H1 (cell line): Measurements from ENCODE around the gene MLPH. TPM values are rescaled to one million over a fixed set of nuclear protein-coding genes. Genes with fewer than 3 reads are reported as not detected.

Experiments
- CTCF ChIA-PET: fragments of 300-600 bp; sonication (Branson Sonifier 250); formaldehyde crosslinking; loops from one replicate; lab custom pipeline; 2021; ENCODE audit not compliant: partially characterized antibody; lab: Charles Lee
- POLR2A ChIA-PET: fragments of 300-600 bp; sonication (Branson Sonifier 250); formaldehyde crosslinking; loops from one replicate; lab custom pipeline; 2021; ENCODE audit warnings: inconsistent platforms; ENCODE audit not compliant: partially characterized antibody; lab: Charles Lee
- DNase-seq, 2 experiments: peaks; one replicate each; pipeline versions ENCODE4 v3.0.0 to v3.0.0-alpha.2; 2010 to 2022; ENCODE audit warnings: low spot score in 2 of 2, low read depth in 1 of 2, mixed read lengths in 1 of 2
- FAIRE-seq: peaks from 2 replicates; lab custom pipeline; 2011; peaks lifted over from hg19 to GRCh38; lab: Jason Lieb, UNC
- H2AFZ ChIP-seq: 2 replicates; pipeline ENCODE4 v1.8.1; 2012; ENCODE audit warnings: low read length, inconsistent platforms
- H2AK5ac ChIP-seq: 2 replicates; pipeline ENCODE4 v1.6.1; 2013; ENCODE audit warnings: low read depth, low read length
- H2BK120ac ChIP-seq: replicated peaks from 2 replicates; pipeline ENCODE3; 2013; ENCODE audit warnings: low read depth, low read length, inconsistent platforms
- H2BK12ac ChIP-seq: 2 replicates; pipeline ENCODE4 v1.6.1; 2013; ENCODE audit warnings: low read depth, low read length
- H2BK15ac ChIP-seq: 2 replicates; pipeline ENCODE4 v1.6.1; 2013; ENCODE audit warnings: low read length
- H2BK20ac ChIP-seq: 2 replicates; pipeline ENCODE4 v1.6.1; 2013; ENCODE audit warnings: low read length
- H2BK5ac ChIP-seq: 2 replicates; pipeline ENCODE4 v1.6.1; 2013; ENCODE audit warnings: low read depth, low read length
- H3K14ac ChIP-seq: 2 replicates; pipeline ENCODE4 v1.6.1; 2013; ENCODE audit warnings: inconsistent platforms; ENCODE audit not compliant: insufficient read length
- H3K18ac ChIP-seq: 2 replicates; pipeline ENCODE4 v1.6.1; 2013; ENCODE audit warnings: low read length; ENCODE audit errors: extremely low read depth
- H3K23ac ChIP-seq: 2 replicates; pipeline ENCODE4 v1.6.1; 2013; ENCODE audit warnings: inconsistent platforms; ENCODE audit not compliant: insufficient read length
- H3K23me2 ChIP-seq: 2 replicates; pipeline ENCODE4 v1.6.1; 2013; ENCODE audit warnings: low read depth, low read length
- H3K27ac ChIP-seq: 2 replicates; pipeline ENCODE4 v1.6.1; 2011; ENCODE audit warnings: low read depth, low read length, inconsistent platforms
- H3K27me3 ChIP-seq, 4 experiments: replicated peaks in 1 of 4; 1 replicate in 1 of 4; 2 replicates in 3 of 4; pipeline versions ENCODE4 v1.6.1 to v1.8.1; 2011 to 2013; ENCODE audit warnings: low read length in 3 of 4, mild to moderate bottlenecking in 3 of 4, inconsistent platforms in 2 of 4, mixed read lengths in 2 of 4, moderate library complexity in 1 of 4; ENCODE audit not compliant: control insufficient read depth in 3 of 4, insufficient read depth in 3 of 4; ENCODE audit errors: extremely low read depth in 1 of 4
- H3K36me3 ChIP-seq, 4 experiments: 2 replicates each; pipeline versions ENCODE4 v1.6.1 to v1.8.1; 2011 to 2013; ENCODE audit warnings: mild to moderate bottlenecking in 4 of 4, low read length in 3 of 4, moderate library complexity in 2 of 4, control low read depth in 1 of 4, inconsistent platforms in 1 of 4; ENCODE audit not compliant: insufficient read depth in 4 of 4, control insufficient read depth in 2 of 4
- H3K4ac ChIP-seq: replicated peaks from 2 replicates; pipeline ENCODE3; 2013; ENCODE audit warnings: low read length, low read depth, mixed read lengths, inconsistent platforms; ENCODE audit not compliant: insufficient read length
- H3K4me1 ChIP-seq, 4 experiments: replicated peaks in 1 of 4; 1 replicate in 1 of 4; 2 replicates in 3 of 4; pipeline versions ENCODE4 v1.6.1 to v1.8.1; 2011 to 2013; ENCODE audit warnings: low read length in 3 of 4, inconsistent platforms in 2 of 4, mixed read lengths in 1 of 4; ENCODE audit not compliant: insufficient read depth in 4 of 4, control insufficient read depth in 3 of 4
- H3K4me2 ChIP-seq, 2 experiments: 2 replicates each; pipeline versions ENCODE4 v1.6.1 to v1.8.1; 2011 to 2013; ENCODE audit warnings: low read depth in 2 of 2, low read length in 2 of 2, control low read depth in 1 of 2, inconsistent platforms in 1 of 2, mild to moderate bottlenecking in 1 of 2; ENCODE audit not compliant: insufficient read depth in 1 of 2
- H3K4me3 ChIP-seq, 4 experiments: fragments of 200-600, 300-600 bp in 1 of 4; sonication (generic), shearing (Covaris generic), sonication (Bioruptor Twin) in 1 of 4; 2 replicates each; pipeline versions ENCODE4 v1.5.1 to v1.8.1; 2011 to 2016; ENCODE audit warnings: low read length in 4 of 4, low read depth in 3 of 4, control low read depth in 2 of 4, inconsistent platforms in 2 of 4, mild to moderate bottlenecking in 2 of 4, mixed read lengths in 1 of 4, moderate library complexity in 1 of 4; ENCODE audit not compliant: insufficient read depth in 2 of 4; ENCODE audit errors: extremely low read depth in 1 of 4
- H3K56ac ChIP-seq: replicated peaks from 2 replicates; pipeline ENCODE3; 2013; ENCODE audit warnings: low read depth, mild to moderate bottlenecking, mixed read lengths, low read length, inconsistent platforms; ENCODE audit not compliant: insufficient read length
- H3K79me1 ChIP-seq: 2 replicates; pipeline ENCODE4 v1.6.1; 2013; ENCODE audit warnings: low read depth, low read length, control low read depth
- H3K79me2 ChIP-seq, 2 experiments: 2 replicates each; pipeline versions ENCODE4 v1.6.1 to v1.8.1; 2012 to 2013; ENCODE audit warnings: low read length in 2 of 2, mild to moderate bottlenecking in 2 of 2, inconsistent platforms in 1 of 2; ENCODE audit not compliant: insufficient read depth in 2 of 2, control insufficient read depth in 1 of 2
- H3K9ac ChIP-seq, 4 experiments: replicated peaks in 1 of 4; 1 replicate in 1 of 4; 2 replicates in 3 of 4; pipeline versions ENCODE4 v1.6.1 to v1.8.1; 2011 to 2013; ENCODE audit warnings: low read depth in 3 of 4, low read length in 3 of 4, control low read depth in 2 of 4, mild to moderate bottlenecking in 2 of 4, moderate library complexity in 2 of 4, inconsistent platforms in 1 of 4; ENCODE audit errors: extremely low read depth in 1 of 4
- H3K9me3 ChIP-seq, 2 experiments: 2 replicates each; pipeline versions ENCODE4 v1.6.1 to v1.8.1; 2012 to 2013; ENCODE audit warnings: mild to moderate bottlenecking in 2 of 2, moderate library complexity in 2 of 2, control low read depth in 1 of 2, inconsistent platforms in 1 of 2, low read depth in 1 of 2, low read length in 1 of 2, mixed read lengths in 1 of 2; ENCODE audit not compliant: insufficient read depth in 2 of 2
- H4K20me1 ChIP-seq, 2 experiments: replicated peaks in 1 of 2; 2 replicates each; pipeline versions ENCODE3 to v1.8.1; 2011 to 2013; ENCODE audit warnings: inconsistent platforms in 2 of 2, low read length in 2 of 2, mild to moderate bottlenecking in 1 of 2; ENCODE audit not compliant: insufficient read depth in 2 of 2, control insufficient read depth in 1 of 2
- H4K5ac ChIP-seq: 2 replicates; pipeline ENCODE4 v1.6.1; 2013; ENCODE audit warnings: low read length, low read depth, mixed read lengths, inconsistent platforms; ENCODE audit not compliant: insufficient read length
- H4K8ac ChIP-seq: 2 replicates; pipeline ENCODE4 v1.8.0; 2013; ENCODE audit warnings: mild to moderate bottlenecking, moderate library complexity, low read length, inconsistent platforms; ENCODE audit not compliant: insufficient read depth; ENCODE audit errors: extremely low read depth
- H4K91ac ChIP-seq: replicated peaks from 2 replicates; pipeline ENCODE3; 2013; ENCODE audit warnings: low read length, mixed read lengths, inconsistent platforms; ENCODE audit not compliant: insufficient read length
- EZH2 ChIP-seq: fragments of 200-600 bp; sonication (generic); IDR thresholded peaks from 2 replicates; pipeline ENCODE4 v1.7.1; 2012; ENCODE audit warnings: low read depth, mild to moderate bottlenecking, moderate library complexity, low read length, inconsistent platforms; ENCODE audit not compliant: severe bottlenecking
- MAFK ChIP-seq: IDR thresholded peaks from 2 replicates; pipeline ENCODE4 v1.6.1; 2012; ENCODE audit warnings: low read depth, mild to moderate bottlenecking, improper control_type of control experiment, low read length
- RNF2 ChIP-seq: fragments of 200-900, 300-1000 bp; sonication (generic); IDR thresholded peaks from 2 replicates; pipeline ENCODE4 v1.7.1; 2016; ENCODE audit warnings: borderline replicate concordance, low read depth, mild to moderate bottlenecking, antibody characterized with exemption, low read length; ENCODE audit not compliant: poor library complexity, severe bottlenecking; ENCODE audit errors: missing control alignments
- SUZ12 ChIP-seq: fragments of 200-600 bp; sonication (generic); IDR thresholded peaks from 2 replicates; pipeline ENCODE4 v1.6.1; 2012; ENCODE audit warnings: mild to moderate bottlenecking, inconsistent platforms, low read length, moderate library complexity, mixed read lengths
- WGBS, 2 experiments: shearing (Covaris generic) in 1 of 2; methylation state at CpG; one replicate each; pipeline versions ENCODE4 v1.1.6 to v1.1.7; 2013 to 2015; ENCODE audit warnings: low lambda C conversion rate in 2 of 2, mixed read lengths in 2 of 2, inconsistent platforms in 1 of 2, low coverage in 1 of 2, missing lambda C conversion rate in 1 of 2; ENCODE audit not compliant: insufficient replicate concordance in 2 of 2, insufficient coverage in 1 of 2, insufficient read length in 1 of 2; ENCODE audit errors: extremely low coverage in 1 of 2, missing lambda C conversion rate in 1 of 2; 5-methylcytosine and 5-hydroxymethylcytosine counted together
- polyA plus RNA-seq, 7 experiments: library from polyadenylated mRNA; depleted of rRNA in 3 of 7; stranded (reverse) in 5 of 7; unstranded in 2 of 7; fragments of >200 nt in 5 of 7; fragments of 200-250 nt in 2 of 7; gene quantifications; 1 replicate in 5 of 7; 2 replicates in 1 of 7; 4 replicates in 1 of 7; pipeline versions ENCODE4 v1.2.1 to v1.2.3, GENCODE V29; 2011 to 2013; ENCODE audit warnings: missing spikeins in 2 of 7, mixed read lengths in 2 of 7
- total RNA-seq: library from RNA; stranded (reverse); fragmentation: NEBNext Ultra II Directional; extraction: Animal tissue kit (Norgen Biotek cat#: 25700); gene quantifications from 2 replicates; pipeline ENCODE4 v1.2.1, GENCODE V29; 2021
- TF ChIP-seq, protein P1 (sequence below): IDR thresholded peaks from 2 replicates; pipeline ENCODE4 v1.6.1; 2012; ENCODE audit warnings: inconsistent platforms

MLPH gene
- total and polyA plus RNA-seq, 2 of the 8 experiments (the other 6 are each of a cell fraction or from before 2014, with no cell fraction given): 12.7 to 17.0 TPM

GRCh38 chr2:237497009-237497837, 10.2 kb downstream of the MLPH start:
- Histone ChIP-seq H3K14ac (no peak overlapping the region), H2BK15ac (no peak overlapping the region), H3K79me2 (no peaks in the 10 kb centered on the region), H3K4me3 (no peak overlapping the region), H3K18ac (no peak overlapping the region), H3K9me3 (no peaks in the 10 kb centered on the region), H3K36me3 (peaks cover 0 to 14% (median 7%) of the 10 kb centered on the region in 4 experiments; a peak in 6 of 8 replicates), H2BK120ac (no peak overlapping the region), H3K4me2 (no peak overlapping the region), H4K20me1 (no peaks in the 10 kb centered on the region), H3K23ac (no peak overlapping the region), H2AK5ac (no peak overlapping the region), H2BK5ac (no peak overlapping the region), H3K9ac (no peak overlapping the region), H3K27ac (no peak overlapping the region), H2BK20ac (no peak overlapping the region), H4K5ac (no peak overlapping the region), H2BK12ac (no peak overlapping the region; the same call in 1 of the 2 replicates), H2AFZ (no peak overlapping the region), H4K8ac (no peak overlapping the region), H3K23me2 (peaks cover 1% of the 10 kb centered on the region; the same call in 1 of the 2 replicates), H3K4ac (no peak overlapping the region), H3K79me1 (no peaks in the 10 kb centered on the region; the same call in 1 of the 2 replicates), H3K27me3 (no peaks in the 10 kb centered on the region), H3K56ac (no peak overlapping the region), H3K4me1 (peaks cover 0 to 4% (median 0%) of the 10 kb centered on the region in 4 experiments; a peak in 5 of 7 replicates), H4K91ac (no peak overlapping the region)
- TF ChIP-seq MAFK (no peak), EZH2 (no peak), SUZ12 (no peak), RNF2 (no peak)
- TF ChIP-seq, protein P1, sequence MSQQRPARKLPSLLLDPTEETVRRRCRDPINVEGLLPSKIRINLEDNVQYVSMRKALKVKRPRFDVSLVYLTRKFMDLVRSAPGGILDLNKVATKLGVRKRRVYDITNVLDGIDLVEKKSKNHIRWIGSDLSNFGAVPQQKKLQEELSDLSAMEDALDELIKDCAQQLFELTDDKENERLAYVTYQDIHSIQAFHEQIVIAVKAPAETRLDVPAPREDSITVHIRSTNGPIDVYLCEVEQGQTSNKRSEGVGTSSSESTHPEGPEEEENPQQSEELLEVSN: peak; percentile 51; the same call in 1 of the 2 replicates
- no peak for FAIRE-seq
- POLR2A ChIA-PET: interaction anchor here (0.8 to 1.3 kb wide), 4 partner anchors 8 to 97 kb away, joined by 3 to 4 read pairs (median 4); partner anchors contain the start of gene MLPH
- 81% methylated on average over 23 of the region's 23 CpGs; no CpG with 5 or more reads in 1 of the 2 experiments for WGBS, 2 experiments
- CTCF ChIA-PET: interaction anchor here (0.8 to 9.1 kb wide), 5 partner anchors 13 to 332 kb away, joined by 3 to 78 read pairs (median 6); no protein-coding TSS in a partner anchor
- no peak for DNase-seq
